OCI-LY3 (cell line): Measurements from ENCODE around the gene GLIPR1L1.

ENCODE experiments used
- H2AFZ ChIP-seq: fragments of 200-600, 300-600 bp; shearing (Covaris generic); 2 replicates; pipeline ENCODE4 v1.6.0; 2014; ENCODE audit warnings: antibody characterized with exemption, low read depth, low read length
- H3K27ac ChIP-seq: fragments of 200-600, 300-600 bp; sonication (generic); 2 replicates; pipeline ENCODE4 v1.5.1; 2014; ENCODE audit warnings: mild to moderate bottlenecking, low read length, moderate library complexity, mixed read lengths
- H3K27me3 ChIP-seq: fragments of 200-600, 300-600 bp; sonication (generic); 2 replicates; pipeline ENCODE4 v1.6.1; 2014; ENCODE audit warnings: low read depth, low read length, mixed read lengths
- H3K36me3 ChIP-seq: fragments of 200-600, 300-600 bp; sonication (generic); replicated peaks from 2 replicates; pipeline ENCODE3; 2014; ENCODE audit warnings: low read depth, low read length, mixed read lengths
- H3K4me1 ChIP-seq: fragments of 300-600, 200-600 bp; sonication (generic); 2 replicates; pipeline ENCODE4 v1.6.1; 2014; ENCODE audit warnings: low read length, mixed read lengths
- H3K4me2 ChIP-seq: fragments of 200-600, 300-600 bp; sonication (generic); 2 replicates; pipeline ENCODE4 v1.6.1; 2014; ENCODE audit warnings: low read length, mixed read lengths
- H3K4me3 ChIP-seq: fragments of 300-600, 200-600 bp; sonication (generic); 2 replicates; pipeline ENCODE4 v1.5.1; 2014; ENCODE audit warnings: antibody characterized with exemption, mild to moderate bottlenecking, low read length, moderate library complexity
- H3K79me2 ChIP-seq: fragments of 300-600, 200-600 bp; shearing (Covaris generic); 2 replicates; pipeline ENCODE4 v1.6.1; 2014; ENCODE audit warnings: mild to moderate bottlenecking, low read length, mixed read lengths
- H3K9ac ChIP-seq: fragments of 300-600, 200-600 bp; shearing (Covaris generic); 2 replicates; pipeline ENCODE4 v1.6.0; 2014; ENCODE audit warnings: mild to moderate bottlenecking, low read length, moderate library complexity
- H3K9me3 ChIP-seq: fragments of 200-600, 300-600 bp; shearing (Covaris generic); 2 replicates; pipeline ENCODE4 v1.6.1; 2014; ENCODE audit warnings: low read length, mixed read lengths; ENCODE audit not compliant: insufficient read depth
- H4K20me1 ChIP-seq: fragments of 200-600, 300-600 bp; sonication (generic); 2 replicates; pipeline ENCODE4 v1.6.1; 2016; ENCODE audit warnings: low read length, mixed read lengths; ENCODE audit not compliant: insufficient read depth
- CTCF ChIP-seq: fragments of 200-600, 300-600 bp; sonication (generic); IDR thresholded peaks from 2 replicates; pipeline ENCODE4 v1.5.1; 2014; ENCODE audit warnings: antibody characterized with exemption, low read length, low read depth
- EZH2phosphoT487 ChIP-seq: fragments of 200-600 bp; shearing (Covaris generic); IDR thresholded peaks from 2 replicates; pipeline ENCODE4 v1.6.1; 2018; ENCODE audit warnings: antibody characterized with exemption, mixed run types, low read depth

The GLIPR1L1 gene

GRCh38 chr12:75334384-75335030, at the start of gene GLIPR1L1:
Gene GLIPR1L1, plus strand, starts transcription at chr12:75334670. Its CDS starts 59 bp downstream, at chr12:75334729.
- no peaks in the 10 kb centered on the region for H3K79me2 ChIP-seq
- H3K9me3 ChIP-seq: no peaks in the 10 kb centered on the region
- no peak within 1 kb of the TSS for H2AFZ ChIP-seq
- peak within 1 kb of the TSS; percentile 79 for H3K4me2 ChIP-seq
- no peaks in the 10 kb centered on the region for H3K27me3 ChIP-seq
- H3K27ac ChIP-seq: no peak within 1 kb of the TSS
- H3K9ac ChIP-seq: no peak within 1 kb of the TSS
- H3K4me1 ChIP-seq: peaks cover 17% of the 10 kb centered on the region
- no peaks in the 10 kb centered on the region for H3K36me3 ChIP-seq
- peak within 1 kb of the TSS; percentile 63 for H3K4me3 ChIP-seq
- no peaks in the 10 kb centered on the region for H4K20me1 ChIP-seq
- TF ChIP-seq EZH2phosphoT487 (no peak), CTCF (peak; percentile 84)

- no peaks in the 10 kb centered on the region for H3K36me3 ChIP-seq
- no peaks in the 10 kb centered on the region for H4K20me1 ChIP-seq
- no peaks in the 10 kb centered on the region for H3K79me2 ChIP-seq
- H3K9ac ChIP-seq: no peak overlapping the region
- no peaks in the 10 kb centered on the region for H3K27me3 ChIP-seq
- no peak overlapping the region for H3K4me3 ChIP-seq
- H3K9me3 ChIP-seq: no peaks in the 10 kb centered on the region
- no peak overlapping the region for H3K4me2 ChIP-seq
- H3K4me1 ChIP-seq: no peaks in the 10 kb centered on the region
- TF ChIP-seq EZH2phosphoT487: no peak
- TF ChIP-seq CTCF: no peak
- H2AFZ ChIP-seq: no peak overlapping the region
- no peak overlapping the region for H3K27ac ChIP-seq
Observed at GRCh38 chr12:75288860-75289259, 45.6 kb upstream of the GLIPR1L1 start.

GRCh38 chr12:75289753-75290152, 44.7 kb upstream of the GLIPR1L1 start:
- no peak overlapping the region for H3K27ac ChIP-seq
- H3K9me3 ChIP-seq: no peaks in the 10 kb centered on the region
- TF ChIP-seq EZH2phosphoT487: no peak
- peak; percentile 58 for TF ChIP-seq CTCF
- H3K9ac ChIP-seq: no peak overlapping the region
- no peak overlapping the region for H2AFZ ChIP-seq
- no peaks in the 10 kb centered on the region for H3K36me3 ChIP-seq
- no peaks in the 10 kb centered on the region for H3K27me3 ChIP-seq
- no peaks in the 10 kb centered on the region for H3K79me2 ChIP-seq
- no peak overlapping the region for H3K4me2 ChIP-seq
- no peaks in the 10 kb centered on the region for H3K4me1 ChIP-seq
- no peak overlapping the region for H3K4me3 ChIP-seq
- no peaks in the 10 kb centered on the region for H4K20me1 ChIP-seq

GRCh38 chr12:75291014-75291413, 43.5 kb upstream of the GLIPR1L1 start:
- H3K9ac ChIP-seq: no peak overlapping the region
- H3K79me2 ChIP-seq: no peaks in the 10 kb centered on the region
- no peaks in the 10 kb centered on the region for H3K9me3 ChIP-seq
- H3K4me2 ChIP-seq: no peak overlapping the region
- H3K4me3 ChIP-seq: no peak overlapping the region
- no peaks in the 10 kb centered on the region for H4K20me1 ChIP-seq
- TF ChIP-seq EZH2phosphoT487 (no peak), CTCF (no peak)
- no peak overlapping the region for H2AFZ ChIP-seq
- H3K27ac ChIP-seq: no peak overlapping the region
- no peaks in the 10 kb centered on the region for H3K4me1 ChIP-seq
- H3K36me3 ChIP-seq: no peaks in the 10 kb centered on the region
- H3K27me3 ChIP-seq: no peaks in the 10 kb centered on the region
